Measurements from ENCODE around the gene UBE4A. TPM values are rescaled to one million over a fixed set of nuclear protein-coding genes. Genes with fewer than 3 reads are reported as not detected.

UBE4A gene, protein sequence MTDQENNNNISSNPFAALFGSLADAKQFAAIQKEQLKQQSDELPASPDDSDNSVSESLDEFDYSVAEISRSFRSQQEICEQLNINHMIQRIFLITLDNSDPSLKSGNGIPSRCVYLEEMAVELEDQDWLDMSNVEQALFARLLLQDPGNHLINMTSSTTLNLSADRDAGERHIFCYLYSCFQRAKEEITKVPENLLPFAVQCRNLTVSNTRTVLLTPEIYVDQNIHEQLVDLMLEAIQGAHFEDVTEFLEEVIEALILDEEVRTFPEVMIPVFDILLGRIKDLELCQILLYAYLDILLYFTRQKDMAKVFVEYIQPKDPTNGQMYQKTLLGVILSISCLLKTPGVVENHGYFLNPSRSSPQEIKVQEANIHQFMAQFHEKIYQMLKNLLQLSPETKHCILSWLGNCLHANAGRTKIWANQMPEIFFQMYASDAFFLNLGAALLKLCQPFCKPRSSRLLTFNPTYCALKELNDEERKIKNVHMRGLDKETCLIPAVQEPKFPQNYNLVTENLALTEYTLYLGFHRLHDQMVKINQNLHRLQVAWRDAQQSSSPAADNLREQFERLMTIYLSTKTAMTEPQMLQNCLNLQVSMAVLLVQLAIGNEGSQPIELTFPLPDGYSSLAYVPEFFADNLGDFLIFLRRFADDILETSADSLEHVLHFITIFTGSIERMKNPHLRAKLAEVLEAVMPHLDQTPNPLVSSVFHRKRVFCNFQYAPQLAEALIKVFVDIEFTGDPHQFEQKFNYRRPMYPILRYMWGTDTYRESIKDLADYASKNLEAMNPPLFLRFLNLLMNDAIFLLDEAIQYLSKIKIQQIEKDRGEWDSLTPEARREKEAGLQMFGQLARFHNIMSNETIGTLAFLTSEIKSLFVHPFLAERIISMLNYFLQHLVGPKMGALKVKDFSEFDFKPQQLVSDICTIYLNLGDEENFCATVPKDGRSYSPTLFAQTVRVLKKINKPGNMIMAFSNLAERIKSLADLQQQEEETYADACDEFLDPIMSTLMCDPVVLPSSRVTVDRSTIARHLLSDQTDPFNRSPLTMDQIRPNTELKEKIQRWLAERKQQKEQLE
- total RNA-seq, result 38.0 TPM

DNA sequence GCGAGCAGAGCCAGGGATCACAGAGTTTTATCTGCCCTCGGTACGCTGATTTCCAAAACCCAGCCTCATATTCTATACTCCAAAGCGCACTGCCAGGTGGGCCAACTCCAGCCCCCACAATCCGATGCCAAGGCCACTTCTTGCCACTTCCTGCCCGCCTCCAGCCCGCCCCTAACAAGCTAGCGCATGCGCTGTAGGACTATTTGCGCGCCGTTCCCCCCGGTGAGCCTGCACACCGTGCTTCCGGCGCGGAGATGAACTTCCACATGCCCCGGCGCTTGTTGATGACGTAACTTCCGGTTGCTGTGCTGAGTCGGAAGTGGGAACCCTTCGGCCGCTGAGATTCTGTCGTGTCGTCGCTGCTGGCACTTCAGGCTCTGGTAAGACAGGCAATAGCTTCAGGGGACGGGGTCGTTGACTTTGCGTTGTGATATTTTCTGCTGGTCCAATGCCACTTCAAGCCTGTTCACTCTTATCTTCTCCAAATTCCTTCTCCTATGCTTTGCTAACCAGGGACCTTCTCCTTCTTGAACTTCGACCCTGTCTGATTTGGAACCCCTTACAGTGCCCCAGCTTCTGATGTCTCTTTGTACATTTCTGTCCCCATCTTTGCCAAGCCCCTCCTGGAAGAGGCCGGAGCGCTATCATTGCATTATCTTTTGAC lies at the start of gene UBE4A:
TSS of gene UBE4A (plus strand) at position 306 of the 664 bp plus-strand sequence. CDS start 5,481 bp downstream, outside the sequence.
- DNase-seq (ENCODE audit: low spot score), result peak; percentile 97

GRCh38 chr11:118310271-118310670 lies 49.1 kb upstream of the UBE4A start:
- no peak for DNase-seq (ENCODE audit: low spot score)

DNA sequence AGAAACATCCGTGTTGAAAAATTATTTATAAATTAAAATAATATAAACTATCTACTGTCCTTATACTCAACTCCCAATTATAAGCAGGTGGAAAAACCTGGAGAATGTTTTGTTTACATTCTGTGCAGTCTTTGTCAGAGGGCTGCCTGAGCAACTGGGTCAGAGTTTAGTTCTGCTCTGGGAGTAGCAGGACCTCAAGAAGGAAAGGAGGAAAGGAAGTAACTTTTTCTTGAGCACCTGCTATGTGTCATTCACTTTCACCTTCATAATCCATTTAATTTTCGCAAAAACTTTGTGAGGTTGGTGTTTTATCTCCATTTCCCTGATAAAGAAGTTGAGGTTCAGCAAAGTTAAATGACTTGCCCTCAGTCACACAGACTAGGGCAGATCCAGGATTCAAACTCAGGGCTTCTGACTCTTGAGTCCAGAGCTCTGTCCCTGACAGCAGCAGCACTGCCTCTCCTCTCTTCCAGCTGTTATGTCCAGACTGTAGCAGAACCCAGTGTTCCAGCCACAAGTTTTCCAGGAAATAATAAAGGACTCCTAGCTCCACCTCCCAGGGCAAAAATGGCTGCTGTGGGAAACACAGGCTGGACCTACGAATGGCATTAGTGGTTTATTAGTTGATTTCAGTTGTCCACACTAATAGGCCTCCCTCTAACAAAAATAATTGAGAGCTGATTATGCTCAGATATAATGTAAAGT lies 48.5 kb upstream of the UBE4A start:
- DNase-seq (ENCODE audit: low spot score), result no peak

- DNase-seq (ENCODE audit: low spot score), result no peak
Measured at GRCh38 chr11:118311518-118311917, 47.9 kb upstream of the UBE4A start.

DNA sequence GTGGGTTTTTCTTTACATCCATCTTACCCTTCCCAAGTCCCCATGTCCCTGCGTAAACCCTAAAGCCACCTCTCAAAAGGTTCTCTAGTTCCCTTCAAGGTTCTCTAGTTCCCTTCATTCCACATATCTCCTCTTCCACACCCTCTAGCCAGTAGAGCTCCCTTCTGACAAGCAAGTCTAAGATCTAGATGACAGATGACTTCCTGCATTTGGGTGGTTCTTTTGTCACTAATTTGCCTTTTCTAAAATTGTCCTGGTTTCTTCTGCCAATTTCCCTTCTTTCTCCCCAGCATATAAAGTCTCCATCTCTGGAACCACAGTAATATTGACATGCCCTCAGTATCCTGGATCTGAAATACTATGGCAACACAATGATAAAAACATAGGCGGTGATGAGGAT lies 47.1 kb upstream of the UBE4A start:
- DNase-seq (ENCODE audit: low spot score), result no peak

DNA sequence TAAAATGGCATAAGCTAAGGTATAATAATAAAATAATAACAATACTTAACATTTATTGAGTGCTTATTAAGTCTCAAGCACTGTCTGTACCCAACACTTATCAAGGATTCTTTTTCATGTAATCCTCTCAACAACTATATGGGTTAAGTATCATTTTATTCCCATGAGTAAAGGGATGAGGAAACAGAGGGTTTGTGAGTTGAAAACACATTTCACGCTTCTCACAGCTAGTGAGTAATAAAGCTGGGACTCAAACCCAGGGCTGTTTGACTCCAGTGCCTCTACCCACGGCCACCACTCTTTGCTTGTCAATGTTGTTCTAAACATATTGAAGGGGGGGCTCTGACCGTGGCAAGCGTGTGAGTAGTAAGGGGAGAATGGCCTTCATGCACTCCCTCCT lies 46.2 kb upstream of the UBE4A start:
- no peak for DNase-seq (ENCODE audit: low spot score)

GRCh38 chr11:118314988-118315411 lies 44.4 kb upstream of the UBE4A start:
- peak; percentile 14 for DNase-seq (ENCODE audit: low spot score)

DNA sequence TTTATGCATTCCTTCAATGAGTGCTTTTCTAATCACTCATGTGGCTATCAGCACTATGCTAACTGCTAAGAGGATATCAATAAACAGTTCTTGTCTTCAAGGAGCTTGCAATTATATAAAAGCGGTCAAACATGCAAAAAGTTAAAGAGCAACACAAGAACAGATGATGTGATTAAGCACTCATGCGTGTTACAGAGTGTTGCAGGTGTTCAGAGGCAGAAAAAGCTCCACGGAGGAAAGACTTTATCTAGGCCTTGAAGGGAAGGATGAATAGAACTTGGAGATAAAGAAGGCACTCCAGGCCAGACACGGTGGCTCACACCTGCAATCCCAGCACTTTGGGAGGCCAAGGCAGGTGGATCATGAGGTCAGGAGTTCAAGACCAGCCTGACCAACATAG lies 41.3 kb upstream of the UBE4A start:
- DNase-seq (ENCODE audit: low spot score), result no peak

- no peak for DNase-seq (ENCODE audit: low spot score)
Measured at GRCh38 chr11:118318581-118319336, 40.6 kb upstream of the UBE4A start.

DNA sequence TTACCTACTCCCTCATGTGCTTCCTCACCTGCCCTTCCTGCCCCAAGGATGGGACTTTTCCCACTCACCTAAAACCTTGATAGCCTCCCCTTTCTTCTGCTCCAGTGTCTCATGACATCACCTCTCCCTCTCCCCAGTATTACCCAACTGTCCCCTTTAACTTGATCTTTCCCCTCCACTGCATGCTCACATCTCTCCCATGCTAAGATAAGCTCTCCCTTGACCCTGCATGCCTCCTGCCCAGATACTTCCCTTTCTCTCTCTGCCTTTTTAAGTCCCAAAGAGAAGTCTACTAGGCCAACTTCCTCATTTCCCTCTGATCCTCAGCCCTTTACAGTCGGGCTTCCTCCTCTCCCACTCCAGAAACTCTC lies 40.1 kb upstream of the UBE4A start:
- DNase-seq (ENCODE audit: low spot score), result no peak

DNA sequence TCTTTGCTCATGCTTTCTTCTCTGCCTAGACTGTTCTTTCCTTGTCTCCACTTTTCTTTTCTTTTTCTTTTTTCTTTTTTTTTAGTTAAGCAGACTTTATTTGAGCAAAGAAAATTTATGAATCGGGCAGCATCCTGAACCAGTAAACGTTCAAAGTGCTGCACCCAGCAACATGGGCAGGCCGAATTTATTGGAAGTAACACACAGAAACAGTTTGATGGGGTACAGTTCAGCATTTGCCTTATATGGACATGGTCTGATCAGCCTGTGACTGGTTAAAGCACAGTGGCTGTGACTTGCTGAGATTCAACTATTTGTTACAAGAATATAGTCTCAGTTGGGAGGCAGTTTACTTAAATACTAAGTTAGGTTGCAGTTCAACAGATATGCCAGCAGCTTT lies 38.9 kb upstream of the UBE4A start:
- no peak for DNase-seq (ENCODE audit: low spot score)

DNA sequence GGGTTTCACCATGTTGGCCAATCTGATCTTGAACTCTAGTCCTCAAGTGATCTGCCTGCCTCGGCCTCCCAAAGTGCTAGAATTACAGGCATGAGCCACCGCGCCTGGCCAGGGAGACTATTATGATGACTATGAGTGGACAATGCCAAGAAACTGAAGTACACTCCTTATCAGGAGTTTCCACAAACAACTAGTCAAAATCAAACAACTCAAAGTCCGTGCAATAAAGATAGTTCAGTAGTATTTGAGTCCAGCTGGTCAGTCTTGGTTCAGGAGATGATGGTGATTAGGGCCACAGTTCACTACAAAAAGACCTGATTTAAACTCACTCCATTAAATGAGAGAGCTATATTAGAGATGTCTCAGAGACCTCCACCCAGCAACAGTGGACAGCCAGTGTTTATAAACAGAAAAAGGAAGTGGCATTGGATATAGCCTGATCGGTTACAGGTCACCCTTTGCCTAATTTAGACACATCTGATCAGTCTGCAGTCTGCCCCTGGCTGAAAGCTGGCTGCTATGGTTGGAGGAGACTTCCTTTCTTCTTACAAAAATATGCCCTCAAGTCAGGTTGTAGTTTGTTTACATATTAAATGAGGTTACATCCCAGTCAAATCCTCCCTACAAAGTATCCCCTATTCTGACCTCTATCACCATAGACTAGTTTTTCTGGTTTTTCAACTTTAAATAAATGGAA lies 37.9 kb upstream of the UBE4A start:
- DNase-seq (ENCODE audit: low spot score), result peak; percentile 36

- DNase-seq (ENCODE audit: low spot score), result no peak
Measured at GRCh38 chr11:118322721-118323120, 36.7 kb upstream of the UBE4A start.

GRCh38 chr11:118325283-118325682 lies 34.1 kb upstream of the UBE4A start:
- DNase-seq (ENCODE audit: low spot score), result no peak

- no peak for DNase-seq (ENCODE audit: low spot score)
Measured at GRCh38 chr11:118328745-118329144, 30.7 kb upstream of the UBE4A start.

- no peak for DNase-seq (ENCODE audit: low spot score)
Measured at GRCh38 chr11:118334745-118335144, 24.7 kb upstream of the UBE4A start.

DNA sequence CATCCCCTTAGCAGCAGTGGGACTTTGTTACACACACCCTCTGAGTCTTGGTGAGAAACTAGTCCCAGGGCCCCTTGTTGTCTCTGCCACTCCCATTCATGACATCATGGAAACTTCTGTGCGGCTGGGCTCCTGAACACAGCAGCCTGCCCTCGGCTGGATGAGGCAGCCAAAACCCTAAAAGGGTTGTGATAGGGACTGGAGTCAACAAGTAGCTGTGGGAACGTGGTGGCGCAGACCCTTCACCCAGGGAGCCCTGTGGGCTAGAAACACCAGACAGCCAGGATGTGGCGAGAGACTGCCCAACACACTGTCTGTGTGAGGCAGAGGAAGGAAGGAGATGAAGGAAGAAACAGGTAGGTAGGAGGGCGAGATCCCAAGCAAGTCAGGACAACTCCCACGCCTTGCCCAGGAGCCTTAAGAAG lies 20.8 kb upstream of the UBE4A start:
- DNase-seq (ENCODE audit: low spot score), result peak; percentile 52

- no peak for DNase-seq (ENCODE audit: low spot score)
Measured at GRCh38 chr11:118339281-118339961, 20.0 kb upstream of the UBE4A start.

DNA sequence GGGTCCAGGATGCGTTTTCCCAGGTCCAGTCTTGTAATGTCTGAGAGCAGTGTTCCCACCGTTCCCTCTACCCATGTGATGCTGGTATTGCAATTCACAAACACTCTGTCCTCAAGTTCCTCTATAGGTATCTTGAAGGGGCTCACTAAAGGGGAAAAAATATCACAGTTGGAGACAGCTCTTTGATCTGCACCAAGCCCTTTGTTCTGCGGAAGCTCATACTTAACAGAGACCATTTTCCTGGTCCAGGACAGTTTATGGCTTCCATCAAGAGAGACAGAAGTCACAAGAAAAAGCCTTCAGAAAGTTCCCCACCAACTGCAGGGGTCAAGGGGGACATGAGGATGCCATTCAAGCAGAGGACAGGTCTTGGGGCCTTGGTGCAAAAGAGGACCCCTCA lies 19.0 kb upstream of the UBE4A start:
- no peak for DNase-seq (ENCODE audit: low spot score)
